GM23338 (cell line): Measurements from ENCODE around the gene ST6GALNAC6. TPM values are rescaled to one million over a fixed set of nuclear protein-coding genes. Genes with fewer than 3 reads are reported as not detected.

Experiments
- ATAC-seq: fragments of 200-7000 bp; cut with Tn5 transposase; 3 replicates; pipeline ENCODE4 v1.9.1; 2020
- DNase-seq: peaks from one replicate; pipeline ENCODE4 v3.0.0-alpha.2; 2015; ENCODE audit warnings: low spot score
- H2AFZ ChIP-seq: fragments of 200-600 bp; sonication (generic); 2 replicates; pipeline ENCODE4 v1.8.0; 2016; ENCODE audit warnings: antibody characterized with exemption, mild to moderate bottlenecking, moderate library complexity
- H3F3A ChIP-seq: fragments of 200-600 bp; sonication (generic); replicated peaks from 2 replicates; pipeline ENCODE4 v1.8.0; 2017; ENCODE audit warnings: antibody characterized with exemption, mixed run types, low read depth
- H3K27ac ChIP-seq: fragments of 200-600 bp; sonication (generic); 2 replicates; pipeline ENCODE4 v1.6.1; 2016; ENCODE audit warnings: low read depth
- H3K27me3 ChIP-seq: fragments of 200-600 bp; sonication (generic); 2 replicates; pipeline ENCODE4 v1.8.0; 2016; ENCODE audit warnings: mild to moderate bottlenecking, mixed run types, moderate library complexity; ENCODE audit not compliant: insufficient read depth
- H3K36me3 ChIP-seq: fragments of 200-600 bp; sonication (generic); 2 replicates; pipeline ENCODE4 v1.8.0; 2016; ENCODE audit warnings: mild to moderate bottlenecking; ENCODE audit not compliant: insufficient read depth
- H3K4me1 ChIP-seq: fragments of 200-600 bp; sonication (generic); 2 replicates; pipeline ENCODE4 v1.8.0; 2016; ENCODE audit warnings: mild to moderate bottlenecking, moderate library complexity; ENCODE audit not compliant: insufficient read depth
- H3K4me2 ChIP-seq: fragments of 200-600 bp; sonication (generic); 2 replicates; pipeline ENCODE4 v1.7.1; 2017; ENCODE audit warnings: mixed run types
- H3K4me3 ChIP-seq: fragments of 200-600 bp; sonication (generic); 2 replicates; pipeline ENCODE4 v1.6.1; 2016; ENCODE audit warnings: mixed run types
- H3K79me2 ChIP-seq: fragments of 200-600 bp; sonication (generic); replicated peaks from 2 replicates; pipeline ENCODE4 v1.8.0; 2017; ENCODE audit warnings: mild to moderate bottlenecking; ENCODE audit not compliant: insufficient read depth
- H3K9me2 ChIP-seq: fragments of 200-600 bp; sonication (generic); 2 replicates; pipeline ENCODE4 v1.8.0; 2017; ENCODE audit not compliant: insufficient read depth
- H4K20me1 ChIP-seq: fragments of 200-600 bp; sonication (generic); replicated peaks from 2 replicates; pipeline ENCODE4 v1.8.0; 2017; ENCODE audit warnings: mild to moderate bottlenecking; ENCODE audit not compliant: insufficient read depth
- H3K27ac Mint-ChIP-seq: 2 replicates; pipeline ENCODE4 v1.8.0; 2020; ENCODE audit warnings: inconsistent platforms, mild to moderate bottlenecking, moderate library complexity, mixed read lengths
- H3K27me3 Mint-ChIP-seq: 3 replicates; pipeline ENCODE4 v1.8.0; 2022; ENCODE audit warnings: low read depth, mild to moderate bottlenecking, moderate library complexity, mixed read lengths, inconsistent platforms; ENCODE audit not compliant: insufficient read depth, poor library complexity
- H3K36me3 Mint-ChIP-seq: 3 replicates; pipeline ENCODE4 v1.8.0; 2021; ENCODE audit warnings: low read depth, mild to moderate bottlenecking, inconsistent platforms, moderate library complexity, mixed read lengths
- H3K4me1 Mint-ChIP-seq: 3 replicates; pipeline ENCODE4 v1.8.0; 2020; ENCODE audit warnings: mild to moderate bottlenecking, inconsistent platforms, mixed read lengths
- H3K4me3 Mint-ChIP-seq: 3 replicates; pipeline ENCODE4 v1.8.0; 2021; ENCODE audit warnings: moderate library complexity, mild to moderate bottlenecking, inconsistent platforms, mixed read lengths
- H3K9me3 Mint-ChIP-seq: 3 replicates; pipeline ENCODE4 v1.8.0; 2020; ENCODE audit warnings: moderate library complexity, mild to moderate bottlenecking, inconsistent platforms, mixed read lengths
- CREB1 ChIP-seq: fragments of 250-450 bp; sonication (Bioruptor Pico); IDR thresholded peaks from 2 replicates; pipeline ENCODE4 v1.5.0; 2020; ENCODE audit warnings: low read depth, mild to moderate bottlenecking, moderate library complexity
- EZH2 ChIP-seq: fragments of 200-600 bp; sonication (generic); IDR thresholded peaks from one replicate; pipeline ENCODE4 v1.8.0; 2017; ENCODE audit warnings: antibody characterized with exemption, mild to moderate bottlenecking, low read depth; ENCODE audit not compliant: unreplicated experiment
- NANOG ChIP-seq: IDR thresholded peaks from 2 replicates; pipeline ENCODE4 v1.6.1; 2016; ENCODE audit warnings: antibody characterized with exemption, borderline replicate concordance
- POLR2AphosphoS5 ChIP-seq: IDR thresholded peaks from 2 replicates; pipeline ENCODE4 v1.6.1; 2016; ENCODE audit warnings: antibody characterized with exemption, low read depth
- STAT1 ChIP-seq: IDR thresholded peaks from one replicate; pipeline ENCODE4 v1.6.1; 2016; ENCODE audit warnings: antibody characterized with exemption; ENCODE audit not compliant: unreplicated experiment
- ZNF114 ChIP-seq: fragments of 250-450 bp; sonication (Bioruptor Pico); IDR thresholded peaks from 2 replicates; pipeline ENCODE4 v1.5.0; 2020; ENCODE audit warnings: mild to moderate bottlenecking, moderate library complexity
- ZNF331 ChIP-seq: fragments of 250-450 bp; sonication (Bioruptor Pico); IDR thresholded peaks from 2 replicates; pipeline ENCODE4 v1.5.0; 2020; ENCODE audit warnings: low read depth, mild to moderate bottlenecking, moderate library complexity
- ZNF462 ChIP-seq: fragments of 250-450 bp; sonication (Bioruptor Pico); IDR thresholded peaks from 2 replicates; pipeline ENCODE4 v1.5.0; 2020; ENCODE audit warnings: mild to moderate bottlenecking, moderate library complexity
- polyA plus RNA-seq: library from polyadenylated mRNA; unstranded; fragments of >200 nt; fragmentation: Nextera tagmentation; extraction: Ambion mirVana; gene quantifications from 2 replicates; pipeline ENCODE4 v1.2.1, GENCODE V29; 2016
- total RNA-seq: library from RNA; depleted of rRNA; stranded (reverse); fragments of >200 nt; shearing (Covaris generic); gene quantifications from 2 replicates; pipeline ENCODE4 v1.2.3, GENCODE V29; 2014
- TF ChIP-seq, protein P1 (sequence below): IDR thresholded peaks from one replicate; pipeline ENCODE4 v1.6.1; 2018; ENCODE audit warnings: antibody characterized with exemption; ENCODE audit not compliant: unreplicated experiment
- TF ChIP-seq, protein P2 (sequence below), 2 experiments: fragments of 200-600 bp in 1 of 2; sonication (generic) in 1 of 2; conservative IDR thresholded peaks; 2 replicates each; pipeline versions ENCODE4 v1.5.1 to v1.6.1; 2016 to 2017; ENCODE audit warnings: antibody characterized with exemption in 2 of 2, low read depth in 2 of 2, mild to moderate bottlenecking in 2 of 2, moderate library complexity in 1 of 2

ST6GALNAC6 gene
- total and polyA plus RNA-seq, 2 experiments from 2014 or later, result 20.7 to 39.2 TPM

DNA sequence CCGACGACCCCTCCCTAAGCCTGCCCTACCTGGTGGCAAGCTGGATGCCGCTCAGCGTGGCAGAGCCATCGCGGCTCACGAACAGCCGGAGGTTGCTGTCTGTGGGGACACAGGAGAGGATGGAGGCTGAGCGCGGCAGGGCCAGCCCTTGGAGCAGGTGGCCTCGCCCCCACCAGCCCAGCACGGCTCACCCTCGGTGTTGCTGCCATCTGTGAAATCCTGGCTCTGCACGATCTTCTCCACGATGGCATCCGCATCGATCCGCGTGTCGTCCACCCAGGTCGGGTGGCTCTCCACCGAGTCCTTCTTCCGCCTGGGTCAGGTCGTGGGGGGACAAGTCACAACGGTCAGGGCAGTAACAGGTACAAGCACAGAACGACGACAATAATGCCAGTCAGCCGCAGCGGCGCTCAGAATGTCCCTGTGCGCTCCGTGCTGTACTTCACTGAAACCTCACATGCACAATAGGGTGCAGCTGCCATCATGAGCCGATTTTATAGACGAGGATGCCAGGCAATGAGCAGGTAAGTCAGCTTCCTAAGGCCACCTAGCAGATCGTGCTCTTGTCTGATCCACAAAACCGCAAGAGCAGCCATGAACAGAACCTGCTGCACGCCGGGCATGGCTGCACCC is 45.3 kb upstream of the ST6GALNAC6 start:
- ATAC-seq, result no peak
- H3K79me2 ChIP-seq, result no peaks in the 10 kb centered on the region
- no peaks in the 10 kb centered on the region; the same call in 1 of the 2 replicates for H4K20me1 ChIP-seq
- DNase-seq, result no peak
- Mint-ChIP-seq H3K4me1 (peaks cover 33% of the 10 kb centered on the region), H3K4me3 (no peak overlapping the region), H3K27me3 (peaks cover 26% of the 10 kb centered on the region), H3K27ac (no peak overlapping the region), H3K9me3 (no peaks in the 10 kb centered on the region), H3K36me3 (peaks cover 43% of the 10 kb centered on the region)
- H3K36me3 ChIP-seq, result no peaks in the 10 kb centered on the region
- no peak overlapping the region for H3K4me2 ChIP-seq
- H3K27me3 ChIP-seq, result no peaks in the 10 kb centered on the region
- TF ChIP-seq ZNF114 (CRISPR knock-in tag) (no peak), STAT1 (no peak), NANOG (no peak), POLR2AphosphoS5 (no peak), ZNF462 (no peak), EZH2 (no peak), CREB1 (no peak), ZNF331 (CRISPR knock-in tag) (no peak)
- TF ChIP-seq, protein P1, sequence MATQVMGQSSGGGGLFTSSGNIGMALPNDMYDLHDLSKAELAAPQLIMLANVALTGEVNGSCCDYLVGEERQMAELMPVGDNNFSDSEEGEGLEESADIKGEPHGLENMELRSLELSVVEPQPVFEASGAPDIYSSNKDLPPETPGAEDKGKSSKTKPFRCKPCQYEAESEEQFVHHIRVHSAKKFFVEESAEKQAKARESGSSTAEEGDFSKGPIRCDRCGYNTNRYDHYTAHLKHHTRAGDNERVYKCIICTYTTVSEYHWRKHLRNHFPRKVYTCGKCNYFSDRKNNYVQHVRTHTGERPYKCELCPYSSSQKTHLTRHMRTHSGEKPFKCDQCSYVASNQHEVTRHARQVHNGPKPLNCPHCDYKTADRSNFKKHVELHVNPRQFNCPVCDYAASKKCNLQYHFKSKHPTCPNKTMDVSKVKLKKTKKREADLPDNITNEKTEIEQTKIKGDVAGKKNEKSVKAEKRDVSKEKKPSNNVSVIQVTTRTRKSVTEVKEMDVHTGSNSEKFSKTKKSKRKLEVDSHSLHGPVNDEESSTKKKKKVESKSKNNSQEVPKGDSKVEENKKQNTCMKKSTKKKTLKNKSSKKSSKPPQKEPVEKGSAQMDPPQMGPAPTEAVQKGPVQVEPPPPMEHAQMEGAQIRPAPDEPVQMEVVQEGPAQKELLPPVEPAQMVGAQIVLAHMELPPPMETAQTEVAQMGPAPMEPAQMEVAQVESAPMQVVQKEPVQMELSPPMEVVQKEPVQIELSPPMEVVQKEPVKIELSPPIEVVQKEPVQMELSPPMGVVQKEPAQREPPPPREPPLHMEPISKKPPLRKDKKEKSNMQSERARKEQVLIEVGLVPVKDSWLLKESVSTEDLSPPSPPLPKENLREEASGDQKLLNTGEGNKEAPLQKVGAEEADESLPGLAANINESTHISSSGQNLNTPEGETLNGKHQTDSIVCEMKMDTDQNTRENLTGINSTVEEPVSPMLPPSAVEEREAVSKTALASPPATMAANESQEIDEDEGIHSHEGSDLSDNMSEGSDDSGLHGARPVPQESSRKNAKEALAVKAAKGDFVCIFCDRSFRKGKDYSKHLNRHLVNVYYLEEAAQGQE, result no peak
- TF ChIP-seq, protein P2, sequence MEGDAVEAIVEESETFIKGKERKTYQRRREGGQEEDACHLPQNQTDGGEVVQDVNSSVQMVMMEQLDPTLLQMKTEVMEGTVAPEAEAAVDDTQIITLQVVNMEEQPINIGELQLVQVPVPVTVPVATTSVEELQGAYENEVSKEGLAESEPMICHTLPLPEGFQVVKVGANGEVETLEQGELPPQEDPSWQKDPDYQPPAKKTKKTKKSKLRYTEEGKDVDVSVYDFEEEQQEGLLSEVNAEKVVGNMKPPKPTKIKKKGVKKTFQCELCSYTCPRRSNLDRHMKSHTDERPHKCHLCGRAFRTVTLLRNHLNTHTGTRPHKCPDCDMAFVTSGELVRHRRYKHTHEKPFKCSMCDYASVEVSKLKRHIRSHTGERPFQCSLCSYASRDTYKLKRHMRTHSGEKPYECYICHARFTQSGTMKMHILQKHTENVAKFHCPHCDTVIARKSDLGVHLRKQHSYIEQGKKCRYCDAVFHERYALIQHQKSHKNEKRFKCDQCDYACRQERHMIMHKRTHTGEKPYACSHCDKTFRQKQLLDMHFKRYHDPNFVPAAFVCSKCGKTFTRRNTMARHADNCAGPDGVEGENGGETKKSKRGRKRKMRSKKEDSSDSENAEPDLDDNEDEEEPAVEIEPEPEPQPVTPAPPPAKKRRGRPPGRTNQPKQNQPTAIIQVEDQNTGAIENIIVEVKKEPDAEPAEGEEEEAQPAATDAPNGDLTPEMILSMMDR (conservative IDR thresholded peaks at IDR 0.05; ENCODE audit: low read depth in 2 of 2), result no peak
- 0 out of 2 replicates have a peak overlapping the region, but pooled peaks have one; percentile 92 for H3K27ac ChIP-seq
- H3K9me2 ChIP-seq, result no peaks in the 10 kb centered on the region
- H2AFZ ChIP-seq, result no peak overlapping the region
- H3K4me1 ChIP-seq, result peaks cover 19% of the 10 kb centered on the region
- peaks cover 22% of the 10 kb centered on the region for H3F3A ChIP-seq
- H3K4me3 ChIP-seq, result no peak overlapping the region
